ENCODE data around the gene SEL1L. TPM values are rescaled to one million over a fixed set of nuclear protein-coding genes. Genes with fewer than 3 reads are reported as not detected.
"Not testable (repeated sequence)": the region's sequence is repeated elsewhere in the genome, so short reads cannot be mapped to it uniquely, and the experiment has no call there.

SEL1L gene
- total RNA-seq, 2 donors from 2014 or later, result 54.9 to 113 TPM

DNA sequence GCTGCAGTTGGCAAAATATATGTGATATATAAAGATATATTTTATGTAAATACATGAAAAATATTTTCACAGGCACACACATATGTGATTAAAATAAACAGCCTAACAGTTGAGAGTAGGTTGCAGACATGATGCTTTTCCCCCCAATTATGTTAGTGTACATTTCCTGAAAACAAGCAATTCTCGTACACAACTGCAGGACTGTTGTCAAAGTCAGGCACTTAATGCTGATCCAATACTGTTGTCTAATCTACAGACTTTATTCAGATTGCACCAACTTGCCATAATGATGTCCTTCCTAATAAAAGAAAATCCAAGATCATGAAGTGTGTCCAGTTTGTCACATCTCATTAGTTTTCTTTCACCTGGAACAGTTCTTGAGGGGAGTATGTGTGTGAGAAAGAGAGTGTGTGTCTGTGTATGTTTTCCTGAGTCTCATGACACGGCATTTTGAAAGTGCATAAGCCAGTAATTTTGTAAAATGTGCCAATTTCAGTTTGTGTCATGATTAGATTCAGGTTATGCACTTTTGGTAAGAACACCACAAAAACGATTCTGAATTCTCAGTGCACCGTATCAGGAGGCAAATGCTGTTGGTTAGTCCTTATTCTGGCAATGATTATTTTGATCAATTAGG is 16.5 kb upstream of the SEL1L start:
- H3K27me3 Mint-ChIP-seq, result peaks cover 10 to 15% of the 10 kb centered on the region in 2 donors
- H3K9me3 Mint-ChIP-seq, result no peaks in the 10 kb centered on the region
- no peaks in the 10 kb centered on the region for H3K36me3 Mint-ChIP-seq
- H3K4me1 Mint-ChIP-seq (ENCODE audit: low read depth in 2 of 2), result peaks cover 0 to 7% of the 10 kb centered on the region in 2 donors
- peak; percentile 43 to 83 for ATAC-seq
- DNase-seq (ENCODE audit: low spot score), result no peak
- H3K27ac Mint-ChIP-seq, result no peak overlapping the region
- H3K4me3 Mint-ChIP-seq, result peak overlapping the region; percentile 45

GRCh38 chr14:81541206-81541605 is 7.6 kb upstream of the SEL1L start:
- not testable (repeated sequence) for ATAC-seq; H3K36me3 Mint-ChIP-seq; H3K27ac Mint-ChIP-seq; H3K9me3 Mint-ChIP-seq; H3K4me1 Mint-ChIP-seq (ENCODE audit: low read depth in 2 of 2); DNase-seq (ENCODE audit: low spot score); H3K4me3 Mint-ChIP-seq
- peaks cover 44 to 52% of the 10 kb centered on the region in 2 donors for H3K27me3 Mint-ChIP-seq

- Mint-ChIP-seq H3K4me3 (no peak overlapping the region), H3K9me3 (peaks cover 2% of the 10 kb centered on the region), H3K36me3 (peaks cover 4% of the 10 kb centered on the region), H3K4me1 (ENCODE audit: low read depth in 2 of 2) (peaks cover 13 to 19% of the 10 kb centered on the region in 2 donors), H3K27ac (no peak overlapping the region), H3K27me3 (peaks cover 21 to 32% of the 10 kb centered on the region in 2 donors)
- DNase-seq (ENCODE audit: low spot score), result no peak
- ATAC-seq, result no peak
Measured at GRCh38 chr14:81537193-81537592, 3.5 kb upstream of the SEL1L start.

DNA sequence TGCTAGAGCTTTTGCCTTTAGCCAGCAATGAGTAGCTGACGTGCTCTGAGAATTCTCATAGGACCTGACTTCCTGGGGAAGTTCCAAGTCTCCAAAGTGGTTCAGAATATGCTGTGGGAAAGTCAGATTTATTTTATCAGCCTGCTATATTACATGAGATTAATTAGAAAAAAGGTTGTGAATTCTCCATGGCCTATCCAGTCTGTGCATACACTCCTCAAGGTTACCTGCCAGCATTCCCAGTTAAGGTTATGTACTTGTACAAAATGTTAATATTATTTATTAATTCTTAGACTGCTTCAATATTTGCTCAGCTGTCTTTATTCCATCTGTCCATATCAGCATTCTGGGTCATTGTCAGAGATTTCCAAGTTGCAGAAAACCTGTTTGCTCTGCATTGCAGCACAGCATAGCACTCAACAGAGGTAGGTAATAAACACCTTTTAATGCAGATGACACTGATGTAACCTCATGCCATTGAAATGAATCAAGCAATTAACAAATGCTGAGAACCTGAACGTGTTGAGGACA is 2.7 kb upstream of the SEL1L start:
- H3K27me3 Mint-ChIP-seq, result peaks cover 15 to 24% of the 10 kb centered on the region in 2 donors
- H3K27ac Mint-ChIP-seq, result no peak overlapping the region
- DNase-seq (ENCODE audit: low spot score), result no peak
- peaks cover 4% of the 10 kb centered on the region for H3K36me3 Mint-ChIP-seq
- H3K9me3 Mint-ChIP-seq, result peaks cover 2% of the 10 kb centered on the region
- no peak overlapping the region for H3K4me3 Mint-ChIP-seq
- H3K4me1 Mint-ChIP-seq (ENCODE audit: low read depth in 2 of 2), result peaks cover 18 to 26% of the 10 kb centered on the region in 2 donors
- ATAC-seq, result no peak

- Mint-ChIP-seq H3K27me3 (peaks cover 14 to 22% of the 10 kb centered on the region in 2 donors), H3K4me3 (peak overlapping the region; percentile 25), H3K4me1 (ENCODE audit: low read depth in 2 of 2) (peaks cover 18 to 26% of the 10 kb centered on the region in 2 donors), H3K9me3 (peaks cover 2% of the 10 kb centered on the region), H3K36me3 (peaks cover 4% of the 10 kb centered on the region), H3K27ac (peak overlapping the region; percentile 0 to 86)
- DNase-seq (ENCODE audit: low spot score), result no peak
- ATAC-seq, result no peak
Measured at GRCh38 chr14:81535396-81536164, 1.9 kb upstream of the SEL1L start.

- peaks cover 19 to 35% of the 10 kb centered on the region in 2 donors for H3K4me1 Mint-ChIP-seq (ENCODE audit: low read depth in 2 of 2)
- no peak for DNase-seq (ENCODE audit: low spot score)
- peak overlapping the region; percentile 25 for H3K4me3 Mint-ChIP-seq
- H3K36me3 Mint-ChIP-seq, result peaks cover 4% of the 10 kb centered on the region
- H3K27ac Mint-ChIP-seq, result peak overlapping the region; percentile 85 to 86
- peaks cover 11 to 18% of the 10 kb centered on the region in 2 donors for H3K27me3 Mint-ChIP-seq
- no peak for ATAC-seq
- H3K9me3 Mint-ChIP-seq, result peaks cover 2% of the 10 kb centered on the region
Measured at GRCh38 chr14:81534510-81535074, 939 bp upstream of the SEL1L start.

- H3K27ac Mint-ChIP-seq, result peak overlapping the region; percentile 85 to 86
- H3K27me3 Mint-ChIP-seq, result peaks cover 9 to 14% of the 10 kb centered on the region in 2 donors
- ATAC-seq (no peak), DNase-seq (ENCODE audit: low spot score) (no peak)
- peaks cover 27 to 45% of the 10 kb centered on the region in 2 donors for H3K4me1 Mint-ChIP-seq (ENCODE audit: low read depth in 2 of 2)
- H3K9me3 Mint-ChIP-seq, result peaks cover 2% of the 10 kb centered on the region
- H3K4me3 Mint-ChIP-seq, result peak overlapping the region; percentile 94
- peaks cover 4% of the 10 kb centered on the region for H3K36me3 Mint-ChIP-seq
Measured at GRCh38 chr14:81533212-81533535, 479 bp downstream of the SEL1L start.

DNA sequence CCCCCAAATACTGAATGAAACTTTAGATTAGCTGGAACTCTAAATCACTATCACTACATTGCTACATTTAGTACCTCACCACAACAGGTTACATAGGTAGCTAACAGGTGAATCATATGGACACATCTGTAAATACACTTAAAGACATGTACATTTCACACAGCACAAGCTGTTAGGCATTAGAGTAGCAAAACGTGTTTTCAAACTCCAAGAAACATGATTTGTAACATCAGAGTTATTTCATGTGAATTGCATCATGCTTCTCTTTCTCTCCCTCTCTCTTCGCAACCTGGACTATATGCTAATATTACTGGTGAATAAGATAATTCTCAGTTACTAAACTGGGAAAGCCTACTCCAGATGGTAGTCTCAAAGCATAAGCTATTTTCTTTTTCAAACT is 4.3 kb downstream of the SEL1L start:
- Mint-ChIP-seq H3K4me3 (no peak overlapping the region), H3K27me3 (no peaks in the 10 kb centered on the region), H3K36me3 (peaks cover 20% of the 10 kb centered on the region), H3K9me3 (no peaks in the 10 kb centered on the region), H3K27ac (peak overlapping the region in 1 of 2 donors; percentile 32), H3K4me1 (ENCODE audit: low read depth in 2 of 2) (peaks cover 25 to 46% of the 10 kb centered on the region in 2 donors)
- DNase-seq (ENCODE audit: low spot score) (no peak), ATAC-seq (no peak)

GRCh38 chr14:81525129-81525528 is 8.5 kb downstream of the SEL1L start:
- DNase-seq (ENCODE audit: low spot score) (no peak), ATAC-seq (no peak)
- Mint-ChIP-seq H3K4me3 (no peak overlapping the region), H3K27me3 (no peaks in the 10 kb centered on the region), H3K36me3 (peaks cover 37% of the 10 kb centered on the region), H3K4me1 (ENCODE audit: low read depth in 2 of 2) (peaks cover 29 to 45% of the 10 kb centered on the region in 2 donors), H3K9me3 (no peaks in the 10 kb centered on the region), H3K27ac (no peak overlapping the region)

GRCh38 chr14:81523616-81524015 is 10.0 kb downstream of the SEL1L start:
- Mint-ChIP-seq H3K4me3 (no peak overlapping the region), H3K9me3 (no peaks in the 10 kb centered on the region), H3K36me3 (peaks cover 44% of the 10 kb centered on the region), H3K4me1 (ENCODE audit: low read depth in 2 of 2) (peaks cover 35 to 49% of the 10 kb centered on the region in 2 donors), H3K27me3 (no peaks in the 10 kb centered on the region), H3K27ac (peak overlapping the region; percentile 47 to 52)
- DNase-seq (ENCODE audit: low spot score) (no peak), ATAC-seq (peak; percentile 75 to 78)

DNA sequence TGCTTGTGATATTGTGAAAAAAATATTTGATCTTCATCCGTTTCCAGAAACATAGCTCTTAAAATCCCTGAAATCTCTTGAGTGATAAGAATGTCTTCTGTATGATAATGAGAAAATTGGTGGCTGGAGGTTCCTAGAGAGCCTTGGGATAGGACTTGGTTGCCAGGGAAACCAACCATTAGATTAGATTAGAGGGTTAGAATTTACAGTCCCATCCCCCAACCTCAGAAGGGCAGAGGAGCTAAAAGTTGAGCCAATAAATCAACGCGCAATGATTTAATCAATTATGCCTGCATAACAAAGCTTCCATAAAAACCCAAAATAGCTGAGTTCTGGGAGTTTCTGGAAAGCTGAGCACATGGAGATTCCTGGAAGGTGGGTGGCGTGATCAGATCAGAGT is 10.6 kb downstream of the SEL1L start:
- peaks cover 44% of the 10 kb centered on the region for H3K36me3 Mint-ChIP-seq
- no peaks in the 10 kb centered on the region for H3K9me3 Mint-ChIP-seq
- H3K4me1 Mint-ChIP-seq (ENCODE audit: low read depth in 2 of 2), result peaks cover 31 to 44% of the 10 kb centered on the region in 2 donors
- DNase-seq (ENCODE audit: low spot score) (no peak), ATAC-seq (no peak)
- no peak overlapping the region for H3K4me3 Mint-ChIP-seq
- no peaks in the 10 kb centered on the region for H3K27me3 Mint-ChIP-seq
- no peak overlapping the region for H3K27ac Mint-ChIP-seq

- ATAC-seq, result no peak
- H3K27me3 Mint-ChIP-seq, result no peaks in the 10 kb centered on the region
- no peak for DNase-seq (ENCODE audit: low spot score)
- no peak overlapping the region for H3K4me3 Mint-ChIP-seq
- no peaks in the 10 kb centered on the region for H3K9me3 Mint-ChIP-seq
- no peak overlapping the region for H3K27ac Mint-ChIP-seq
- H3K36me3 Mint-ChIP-seq, result peaks cover 32% of the 10 kb centered on the region
- peaks cover 28 to 40% of the 10 kb centered on the region in 2 donors for H3K4me1 Mint-ChIP-seq (ENCODE audit: low read depth in 2 of 2)
Measured at GRCh38 chr14:81521356-81521755, 12.3 kb downstream of the SEL1L start.

DNA sequence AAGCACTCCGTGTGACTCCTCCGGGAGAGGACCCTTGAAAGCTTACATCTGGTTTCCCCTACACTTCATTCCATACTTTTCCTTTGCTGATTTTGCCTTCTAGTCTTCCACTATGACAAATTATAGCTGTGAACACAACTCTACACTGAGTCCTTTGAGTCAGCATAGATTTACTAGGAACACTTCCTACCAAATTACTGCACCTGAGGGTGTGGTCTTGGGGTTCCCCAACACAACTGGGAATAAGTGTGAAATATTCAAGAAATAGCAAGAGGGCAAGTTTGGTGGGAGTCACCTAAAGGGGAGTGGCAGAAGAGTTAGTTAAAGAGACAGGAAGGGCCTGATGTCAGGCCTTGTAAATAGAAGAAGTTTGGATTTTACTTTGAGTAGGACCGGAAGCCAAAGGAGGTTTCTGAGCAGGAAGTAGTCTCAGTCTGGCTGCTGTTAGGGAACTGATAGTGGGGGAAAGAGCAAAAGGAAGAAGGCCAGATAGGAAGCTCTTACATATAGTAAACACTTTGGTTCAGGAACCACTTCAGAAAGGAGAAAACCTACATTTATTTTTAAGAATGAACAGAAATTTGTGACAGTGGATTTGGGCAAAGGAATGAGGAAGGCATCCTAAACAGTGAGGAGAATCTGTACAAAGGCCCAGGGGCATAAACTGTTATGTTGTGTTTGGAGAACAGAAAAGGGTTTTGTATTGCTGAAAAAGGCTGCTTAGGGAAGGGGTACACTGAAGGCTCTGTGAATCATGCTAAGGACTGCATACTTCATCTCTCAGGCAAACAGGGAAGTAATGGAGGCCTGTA is 14.2 kb downstream of the SEL1L start:
- no peaks in the 10 kb centered on the region for H3K9me3 Mint-ChIP-seq
- H3K36me3 Mint-ChIP-seq, result peaks cover 24% of the 10 kb centered on the region
- ATAC-seq, result peak; percentile 73 to 83
- DNase-seq (ENCODE audit: low spot score), result no peak
- H3K27me3 Mint-ChIP-seq, result no peaks in the 10 kb centered on the region
- peak overlapping the region; percentile 60 for H3K4me3 Mint-ChIP-seq
- peak overlapping the region; percentile 83 to 91 for H3K27ac Mint-ChIP-seq
- peaks cover 33 to 40% of the 10 kb centered on the region in 2 donors for H3K4me1 Mint-ChIP-seq (ENCODE audit: low read depth in 2 of 2)

Measured in natural killer cell treated with Interleukin-12 subunit alpha and Interleukin-12 subunit beta and Interleukin-15 and Interleukin-18, amount 100 ng/mL, for 72 hours (primary cell).